ENCODE results near the gene COL5A1.

COL5A1 gene

GRCh38 chr9:134877541-134877940 lies 235.9 kb downstream of the COL5A1 start:
- DNase-seq (ENCODE audit: low read depth), result no peak

- DNase-seq (ENCODE audit: low read depth), result no peak
Observed at GRCh38 chr9:134879664-134880483, 238.3 kb downstream of the COL5A1 start.

GRCh38 chr9:134880484-134881312 lies 239.1 kb downstream of the COL5A1 start, which contains the start of gene FCN2:
Gene FCN2 (plus strand): TSS chr9:134880810. CDS start chr9:134880822, 12 bp downstream.
- DNase-seq (ENCODE audit: low read depth), result no peak

- DNase-seq (ENCODE audit: low read depth), result no peak
Observed at GRCh38 chr9:134881313-134881670, 239.7 kb downstream of the COL5A1 start.

- no peak for DNase-seq (ENCODE audit: low read depth)
Observed at GRCh38 chr9:134882204-134882785, 240.7 kb downstream of the COL5A1 start.

GRCh38 chr9:134883040-134883782 lies 241.6 kb downstream of the COL5A1 start:
- DNase-seq (ENCODE audit: low read depth), result no peak

- DNase-seq (ENCODE audit: low read depth), result no peak
Observed at GRCh38 chr9:134884492-134884891, 242.9 kb downstream of the COL5A1 start.

GRCh38 chr9:134885001-134885678 lies 243.5 kb downstream of the COL5A1 start:
- DNase-seq (ENCODE audit: low read depth), result no peak

GRCh38 chr9:134885679-134886412 lies 244.2 kb downstream of the COL5A1 start:
- DNase-seq (ENCODE audit: low read depth), result no peak

GRCh38 chr9:134886413-134886913 lies 244.9 kb downstream of the COL5A1 start:
- DNase-seq (ENCODE audit: low read depth), result no peak

GRCh38 chr9:134887219-134887618 lies 245.6 kb downstream of the COL5A1 start:
- DNase-seq (ENCODE audit: low read depth), result no peak

- no peak for DNase-seq (ENCODE audit: low read depth)
Observed at GRCh38 chr9:134887686-134888602, 246.3 kb downstream of the COL5A1 start.

GRCh38 chr9:134888603-134889190 lies 247.1 kb downstream of the COL5A1 start:
- DNase-seq (ENCODE audit: low read depth), result no peak

- DNase-seq (ENCODE audit: low read depth), result no peak
Observed at GRCh38 chr9:134889386-134890154, 248.0 kb downstream of the COL5A1 start.

GRCh38 chr9:134890155-134890495 lies 248.5 kb downstream of the COL5A1 start:
- DNase-seq (ENCODE audit: low read depth), result no peak

GRCh38 chr9:134891053-134891452 lies 249.4 kb downstream of the COL5A1 start:
- no peak for DNase-seq (ENCODE audit: low read depth)

GRCh38 chr9:134891713-134892112 lies 250.1 kb downstream of the COL5A1 start:
- no peak for DNase-seq (ENCODE audit: low read depth)

- no peak for DNase-seq (ENCODE audit: low read depth)
Observed at GRCh38 chr9:134892221-134892620, 250.6 kb downstream of the COL5A1 start.

Data from fibroblast of gingiva (primary cell).